Measurements from ENCODE around the gene RNF157.

RNF157 gene

DNA sequence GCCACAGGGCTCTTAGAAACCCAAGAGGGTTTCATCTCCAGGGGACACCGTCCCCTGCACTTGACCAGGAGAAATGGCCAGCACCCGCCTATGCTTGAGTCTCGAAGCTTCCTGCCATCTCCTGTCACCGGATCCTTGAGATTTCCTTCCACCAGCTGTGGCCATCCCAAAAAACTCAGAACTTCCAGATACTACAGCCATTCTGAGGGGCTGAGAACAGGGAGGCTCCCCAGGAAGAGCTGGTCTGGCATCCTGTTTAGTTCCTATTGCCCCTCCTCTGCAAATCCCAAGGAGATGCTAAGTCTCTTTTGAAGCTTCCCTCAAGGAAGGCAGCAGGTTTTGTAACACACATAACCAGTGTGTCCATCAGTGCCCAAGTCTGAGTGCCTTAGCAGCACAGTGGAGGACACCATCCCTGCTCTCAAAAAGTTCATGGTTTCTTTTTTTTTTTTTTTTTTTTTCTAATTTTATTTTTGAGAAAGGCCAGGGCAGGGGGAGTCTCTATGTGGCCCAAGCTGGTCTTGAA lies 26.8 kb upstream of the RNF157 start:
- TF ChIP-seq, protein P1, sequence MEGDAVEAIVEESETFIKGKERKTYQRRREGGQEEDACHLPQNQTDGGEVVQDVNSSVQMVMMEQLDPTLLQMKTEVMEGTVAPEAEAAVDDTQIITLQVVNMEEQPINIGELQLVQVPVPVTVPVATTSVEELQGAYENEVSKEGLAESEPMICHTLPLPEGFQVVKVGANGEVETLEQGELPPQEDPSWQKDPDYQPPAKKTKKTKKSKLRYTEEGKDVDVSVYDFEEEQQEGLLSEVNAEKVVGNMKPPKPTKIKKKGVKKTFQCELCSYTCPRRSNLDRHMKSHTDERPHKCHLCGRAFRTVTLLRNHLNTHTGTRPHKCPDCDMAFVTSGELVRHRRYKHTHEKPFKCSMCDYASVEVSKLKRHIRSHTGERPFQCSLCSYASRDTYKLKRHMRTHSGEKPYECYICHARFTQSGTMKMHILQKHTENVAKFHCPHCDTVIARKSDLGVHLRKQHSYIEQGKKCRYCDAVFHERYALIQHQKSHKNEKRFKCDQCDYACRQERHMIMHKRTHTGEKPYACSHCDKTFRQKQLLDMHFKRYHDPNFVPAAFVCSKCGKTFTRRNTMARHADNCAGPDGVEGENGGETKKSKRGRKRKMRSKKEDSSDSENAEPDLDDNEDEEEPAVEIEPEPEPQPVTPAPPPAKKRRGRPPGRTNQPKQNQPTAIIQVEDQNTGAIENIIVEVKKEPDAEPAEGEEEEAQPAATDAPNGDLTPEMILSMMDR (IDR thresholded peaks at IDR 0.05) = no peak

DNA sequence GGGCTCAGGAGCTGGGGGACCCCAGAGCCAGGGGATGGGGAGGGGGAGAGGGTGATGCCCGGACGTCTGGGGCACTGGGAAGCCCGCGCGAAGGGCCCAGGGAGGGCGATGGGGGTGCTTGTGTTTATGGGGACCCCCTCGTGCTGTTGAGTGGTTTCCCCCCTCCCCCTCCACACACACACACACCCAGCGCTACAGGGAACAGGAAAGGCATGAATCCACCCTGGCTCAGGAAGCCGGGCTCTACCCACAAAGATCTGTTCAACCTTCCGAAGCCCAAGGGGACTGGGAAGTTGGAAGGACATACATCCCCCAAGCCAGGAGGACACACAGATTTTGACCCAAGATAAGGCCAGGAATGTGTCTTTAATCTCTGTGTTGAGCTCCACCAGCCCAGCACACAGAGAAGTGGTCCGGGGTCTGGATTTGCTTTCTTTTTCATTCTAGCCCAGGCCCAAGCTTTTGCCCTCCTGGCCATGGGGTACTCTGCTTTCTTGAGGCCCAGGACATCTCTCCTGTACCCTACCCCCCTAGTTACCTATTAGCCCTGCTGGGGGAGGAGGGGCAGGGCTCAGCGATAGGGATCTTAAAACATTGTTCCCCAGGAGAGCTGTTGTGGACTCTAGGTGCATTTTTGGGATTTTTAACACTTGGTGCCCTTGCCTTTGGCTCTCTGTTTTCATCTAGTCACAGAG lies 26.1 kb upstream of the RNF157 start:
- TF ChIP-seq, protein P1 (IDR thresholded peaks at IDR 0.05) = no peak

DNA sequence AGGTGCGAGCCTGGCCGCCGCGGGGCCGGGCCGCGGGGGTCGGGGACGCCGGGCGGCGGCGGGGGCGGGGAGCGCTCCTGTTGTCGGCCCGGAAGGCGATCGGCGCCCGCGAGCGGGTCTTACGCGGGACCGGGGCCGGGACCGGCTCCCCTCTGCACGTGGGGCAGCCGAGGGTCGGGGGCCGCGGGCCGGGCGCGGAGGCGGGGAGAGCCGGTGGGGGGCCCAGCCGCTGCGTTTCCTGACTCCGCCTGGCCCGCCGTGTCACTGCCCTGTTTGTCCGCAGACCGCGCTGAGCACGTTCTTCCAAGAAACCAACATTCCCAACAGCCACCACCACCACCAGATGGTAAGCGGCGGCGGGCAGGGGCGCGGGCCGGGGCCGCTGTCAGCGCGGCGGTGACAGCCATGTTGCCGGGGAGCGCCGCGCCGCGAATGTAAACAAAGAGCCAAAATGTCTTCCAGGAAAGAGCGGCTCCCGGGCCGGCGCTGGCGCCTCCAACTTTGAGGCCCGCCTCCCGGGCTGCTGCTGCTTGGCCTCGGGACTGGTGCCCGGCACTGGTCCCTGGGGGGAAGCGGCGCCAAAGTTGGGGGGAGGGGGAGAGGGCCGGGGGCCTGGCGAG lies 25.4 kb upstream of the RNF157 start:
- TF ChIP-seq, protein P1 (IDR thresholded peaks at IDR 0.05) = no peak

DNA sequence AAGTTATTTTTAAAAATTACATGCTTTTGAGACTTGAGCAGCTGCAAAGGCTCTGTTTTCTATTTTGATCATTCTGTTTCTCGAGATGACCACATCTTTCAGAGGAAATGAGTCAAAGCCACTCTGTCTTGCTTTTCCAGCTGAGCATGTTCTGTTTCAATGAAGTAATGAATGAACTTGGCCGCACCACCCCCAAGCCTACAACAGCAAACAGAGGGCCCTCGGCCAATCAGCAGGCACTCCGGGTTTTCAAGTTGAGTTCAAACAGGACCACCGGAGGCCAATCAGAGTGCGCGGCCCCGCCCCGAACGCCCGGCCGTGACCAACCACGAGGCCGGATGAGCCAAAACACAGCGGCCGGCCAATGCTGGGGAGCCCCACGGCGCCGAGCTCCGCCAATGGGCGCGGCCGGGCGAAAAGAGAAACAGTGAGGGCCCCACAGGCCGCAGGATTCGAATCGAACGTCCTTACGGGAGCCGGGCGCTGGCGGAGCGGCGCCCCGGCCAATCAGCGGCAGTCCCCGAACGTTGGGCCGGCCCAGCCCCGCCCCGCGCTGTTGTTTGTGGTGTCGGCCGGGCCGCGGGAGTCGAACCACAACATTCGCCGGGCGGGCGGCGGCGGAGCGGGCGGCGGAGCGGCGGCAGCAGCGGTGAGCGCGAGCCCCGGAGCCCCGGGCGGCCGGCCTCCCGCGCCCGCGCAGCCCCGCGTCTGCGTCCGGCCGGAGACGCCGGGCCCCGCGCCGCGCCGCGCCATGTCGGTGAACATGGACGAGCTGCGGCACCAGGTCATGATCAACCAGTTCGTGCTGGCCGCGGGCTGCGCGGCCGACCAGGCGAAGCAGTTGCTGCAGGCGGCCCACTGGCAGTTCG lies 24.7 kb upstream of the RNF157 start, which contains the start of gene UBALD2:
UBALD2 (plus strand) TSS at position 594 of the 869 bp plus-strand sequence; CDS start at position 752, 158 bp downstream.
- TF ChIP-seq, protein P1 (IDR thresholded peaks at IDR 0.05) = no peak

DNA sequence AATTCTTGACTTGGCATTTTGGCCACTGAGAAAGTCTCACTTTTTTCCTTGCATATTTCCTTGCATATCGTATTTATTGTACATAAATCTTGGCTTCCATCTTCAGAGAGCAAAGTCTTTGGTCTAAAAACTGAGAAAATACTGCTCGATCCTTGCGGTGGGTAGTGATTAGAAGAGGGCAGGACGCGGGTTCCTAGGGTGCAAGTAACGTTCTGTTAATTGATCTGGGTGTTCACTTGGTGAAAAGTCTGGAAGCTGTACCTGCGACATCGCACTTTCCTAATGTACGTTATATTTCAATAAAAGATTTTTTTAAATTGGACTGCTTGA lies 24.1 kb upstream of the RNF157 start:
- TF ChIP-seq, protein P1 (IDR thresholded peaks at IDR 0.05) = no peak

DNA sequence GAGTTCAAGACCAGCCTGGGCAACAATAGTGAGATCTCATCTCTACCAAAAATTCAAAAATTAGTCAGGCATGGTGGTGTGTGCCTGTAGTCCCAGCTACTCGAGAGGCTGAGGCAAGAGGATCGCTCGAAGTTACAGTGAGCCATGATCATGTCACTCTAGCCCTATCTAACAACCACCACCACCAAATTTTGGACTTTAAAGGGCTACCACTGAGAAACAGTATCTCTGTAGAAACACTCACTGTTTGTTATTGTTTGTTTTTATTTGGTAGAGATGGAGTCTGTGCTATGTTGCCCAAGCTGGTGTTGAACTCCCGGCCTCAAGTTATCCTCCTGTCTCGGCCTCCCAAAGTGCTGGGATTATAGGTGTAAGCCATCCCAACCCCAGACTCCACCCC lies 23.6 kb upstream of the RNF157 start:
- TF ChIP-seq, protein P1 (IDR thresholded peaks at IDR 0.05) = no peak

DNA sequence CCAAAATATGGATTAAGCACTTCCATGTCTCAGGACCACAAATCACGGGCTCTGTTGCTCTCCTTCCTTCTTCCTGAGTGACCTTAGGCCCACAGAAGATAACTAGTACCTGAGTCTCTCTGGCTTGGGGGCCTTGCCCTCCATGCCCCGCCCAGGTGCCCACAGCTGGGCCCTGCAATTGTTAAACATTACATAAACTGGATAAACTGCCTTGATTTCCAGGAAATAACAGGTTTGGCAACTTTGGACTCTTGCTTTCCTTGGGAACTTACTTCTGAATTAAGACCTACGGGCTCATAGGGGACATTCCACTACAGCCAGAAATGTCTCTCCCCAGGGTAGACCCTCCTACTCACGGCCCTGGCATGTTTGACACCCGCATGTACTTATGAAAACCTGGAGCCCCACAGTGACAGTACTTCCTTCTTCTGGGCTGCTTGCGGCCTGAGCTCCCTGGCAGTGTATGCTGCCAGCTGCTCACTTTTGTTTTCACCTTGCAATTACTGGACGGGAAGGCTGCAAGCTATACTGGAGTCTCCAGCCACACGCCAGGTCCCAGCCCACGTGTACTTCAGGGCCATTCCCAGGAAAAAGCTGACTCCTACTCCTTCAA lies 22.5 kb upstream of the RNF157 start:
- TF ChIP-seq, protein P1 (IDR thresholded peaks at IDR 0.05) = no peak

Data from LNCAP (cell line).